Naive thymus-derived CD4-positive, alpha-beta T cell (primary cell): ENCODE data around the gene GPRASP1. TPM values are rescaled to one million over a fixed set of nuclear protein-coding genes. Genes with fewer than 3 reads are reported as not detected.

Experiments
- ATAC-seq: fragments of 150-1000 bp; cut with Tn5 transposase; 2 replicates; pipeline ENCODE4 v1.10.0; 2021; ENCODE audit warnings: mild to moderate bottlenecking, moderate library complexity
- CTCF ChIA-PET: fragments of 350-600 bp; sonication (Branson Sonifier 250); formaldehyde crosslinking; loops from one replicate; lab custom pipeline; 2021; ENCODE audit warnings: antibody characterized with exemption; lab: Charles Lee
- POLR2A ChIA-PET: fragments of 350-600 bp; sonication (Branson Sonifier 250); formaldehyde crosslinking; loops from one replicate; lab custom pipeline; 2021; ENCODE audit warnings: antibody characterized with exemption, inconsistent platforms; lab: Charles Lee
- DNase-seq, 9 donors: peaks; one replicate each; pipeline versions ENCODE4 v3.0.0 to v3.0.0-alpha.2; 2020 to 2022; ENCODE audit warnings: mixed read lengths in 1 of 9
- H3K27ac ChIP-seq: one replicate; pipeline ENCODE4 v1.7.0; 2013; ENCODE audit warnings: mild to moderate bottlenecking, low read depth, low read length, moderate library complexity
- H3K27me3 ChIP-seq, 2 donors: one replicate each; pipeline ENCODE4 v1.7.0; 2013; ENCODE audit warnings: low read length in 2 of 2, mild to moderate bottlenecking in 2 of 2, moderate library complexity in 2 of 2; ENCODE audit not compliant: control insufficient read depth in 2 of 2, insufficient read depth in 2 of 2
- H3K36me3 ChIP-seq, 3 experiments: 1 replicate in 2 of 3; 2 replicates in 1 of 3; pipeline ENCODE4 v1.7.0; 2013; ENCODE audit warnings: low read length in 3 of 3, mild to moderate bottlenecking in 3 of 3, moderate library complexity in 1 of 3; ENCODE audit not compliant: insufficient read depth in 3 of 3, control insufficient read depth in 2 of 3
- H3K4me1 ChIP-seq, 2 donors: one replicate each; pipeline ENCODE4 v1.7.0; 2013; ENCODE audit warnings: low read length in 2 of 2, mild to moderate bottlenecking in 2 of 2, moderate library complexity in 1 of 2; ENCODE audit not compliant: control insufficient read depth in 2 of 2, insufficient read depth in 2 of 2
- H3K4me3 ChIP-seq: 2 replicates; pipeline ENCODE4 v1.7.0; 2013; ENCODE audit warnings: mild to moderate bottlenecking, low read length
- H3K9me3 ChIP-seq, 3 experiments: 1 replicate in 2 of 3; 2 replicates in 1 of 3; pipeline ENCODE4 v1.7.0; 2013; ENCODE audit warnings: low read length in 3 of 3; ENCODE audit not compliant: control insufficient read depth in 2 of 3
- H3K27ac Mint-ChIP-seq, 9 donors: one replicate each; pipeline ENCODE4 v1.8.0; 2020 to 2022; ENCODE audit warnings: mixed read lengths in 9 of 9, mild to moderate bottlenecking in 8 of 9, moderate library complexity in 5 of 9, inconsistent platforms in 2 of 9
- H3K27me3 Mint-ChIP-seq, 5 donors: one replicate each; pipeline ENCODE4 v1.8.0; 2021 to 2022; ENCODE audit warnings: mixed read lengths in 5 of 5, mild to moderate bottlenecking in 1 of 5
- H3K36me3 Mint-ChIP-seq, 5 donors: one replicate each; pipeline ENCODE4 v1.8.0; 2020 to 2022; ENCODE audit warnings: mixed read lengths in 5 of 5, mild to moderate bottlenecking in 3 of 5, inconsistent platforms in 1 of 5
- H3K4me1 Mint-ChIP-seq, 7 donors: one replicate each; pipeline ENCODE4 v1.8.0; 2020 to 2022; ENCODE audit warnings: mixed read lengths in 7 of 7, mild to moderate bottlenecking in 3 of 7, inconsistent platforms in 1 of 7
- H3K4me3 Mint-ChIP-seq, 10 donors: one replicate each; pipeline ENCODE4 v1.8.0; 2020 to 2022; ENCODE audit warnings: mild to moderate bottlenecking in 10 of 10, mixed read lengths in 10 of 10, moderate library complexity in 6 of 10, inconsistent platforms in 2 of 10
- H3K9me3 Mint-ChIP-seq, 11 donors: one replicate each; pipeline ENCODE4 v1.8.0; 2020 to 2022; ENCODE audit warnings: mixed read lengths in 11 of 11, mild to moderate bottlenecking in 4 of 11, inconsistent platforms in 1 of 11, moderate library complexity in 1 of 11
- intact Hi-C, 2 donors: fragments of 100-400 bp; cut with micrococcal nuclease; formaldehyde crosslinking; loops; one replicate each; pipeline ENCODE4 v1.15.1; 2023
- polyA plus RNA-seq, 2 donors: library from polyadenylated mRNA; unstranded; fragments of 300-500 nt; fragmentation: Illumina TruSeq; gene quantifications; one replicate each; pipeline ENCODE4 v1.2.3, GENCODE V29; 2021
- total RNA-seq, 6 experiments: library from RNA in 5 of 6; stranded (reverse) in 5 of 6; gene quantifications; 1 replicate in 5 of 6; 2 replicates in 1 of 6; pipeline ENCODE4 v1.2.3 and lab custom pipeline; 2021 to 2026

Gene GPRASP1
- total and polyA plus RNA-seq, 7 experiments from 2014 or later = 0.77 to 76.7 (median 42.8) TPM

DNA sequence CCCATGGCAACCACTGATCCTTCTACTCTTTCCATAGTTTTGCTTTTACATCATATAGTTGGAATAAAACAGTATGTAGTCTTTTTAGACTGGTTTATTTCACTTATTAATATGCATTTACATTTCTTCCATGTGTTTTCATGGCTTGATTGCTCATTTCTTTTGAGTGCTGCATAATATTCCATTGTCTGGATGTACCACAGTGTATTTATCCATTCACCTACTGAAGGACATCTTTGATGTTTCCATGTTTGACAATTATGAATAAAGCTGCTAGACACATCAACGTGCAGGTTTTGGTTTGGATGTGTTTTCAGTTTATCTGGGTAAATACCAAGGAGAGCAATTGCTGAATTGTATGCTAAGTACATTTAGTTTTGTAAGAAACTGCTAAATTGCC, 13.7 kb upstream of the GPRASP1 start:
- H3K27ac Mint-ChIP-seq = no peak overlapping the region
- no peak overlapping the region for H3K27ac ChIP-seq
- H3K9me3 ChIP-seq = no peaks in the 10 kb centered on the region
- ATAC-seq (no peak), DNase-seq (no peak)
- CTCF ChIA-PET = no interaction called here
- no peaks in the 10 kb centered on the region for H3K27me3 ChIP-seq
- H3K9me3 Mint-ChIP-seq = peaks cover 0 to 18% (median 5%) of the 10 kb centered on the region in 11 donors
- no peaks in the 10 kb centered on the region for H3K36me3 ChIP-seq
- intact Hi-C loops = no loop called here
- peaks cover 0 to 2% (median 0%) of the 10 kb centered on the region in 7 donors for H3K4me1 Mint-ChIP-seq
- no peak overlapping the region for H3K4me3 ChIP-seq
- POLR2A ChIA-PET = no interaction called here
- H3K4me3 Mint-ChIP-seq = no peak overlapping the region
- H3K36me3 Mint-ChIP-seq = peaks cover 7 to 39% (median 14%) of the 10 kb centered on the region in 5 donors
- H3K4me1 ChIP-seq = no peaks in the 10 kb centered on the region
- H3K27me3 Mint-ChIP-seq = no peaks in the 10 kb centered on the region

DNA sequence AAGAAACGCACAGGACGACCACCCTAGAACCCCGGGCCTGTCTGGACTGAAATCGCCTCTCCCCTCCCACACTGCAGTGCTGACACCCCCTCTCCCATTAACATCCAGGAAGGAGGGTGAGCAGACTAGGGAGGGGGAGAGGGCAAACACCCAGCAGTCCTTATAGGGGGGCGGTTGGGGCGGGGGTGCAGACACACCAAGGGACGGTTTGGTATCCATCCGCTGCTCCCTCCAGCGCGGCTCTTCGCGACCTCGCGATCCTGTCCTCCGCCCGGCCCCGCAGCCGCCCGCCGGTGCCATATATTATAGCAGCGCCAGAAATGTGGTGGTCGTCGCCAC, 411 bp upstream of the GPRASP1 start:
- H3K4me1 ChIP-seq = peaks cover 4 to 5% of the 10 kb centered on the region in 2 donors
- intact Hi-C loops = loop anchor here (1.0 to 10.0 kb wide), 9 partner anchors 8 to 1726 kb away; partner anchors contain the start of genes ARMCX5 (in 2 of the 2), BEX5 (in 1 of the 2), GLA (in 1 of the 2) and GPRASP2 (in 1 of the 2)
- peak overlapping the region; percentile 83 for H3K4me3 ChIP-seq
- Mint-ChIP-seq H3K36me3 (peaks cover 1 to 20% (median 12%) of the 10 kb centered on the region in 5 donors), H3K4me3 (peak overlapping the region; percentile 87 to 100 (median 96)), H3K27me3 (peaks cover 0 to 9% (median 0%) of the 10 kb centered on the region in 5 donors), H3K9me3 (peaks cover 0 to 5% (median 0%) of the 10 kb centered on the region in 11 donors), H3K27ac (peak overlapping the region in 8 of 9 donors; percentile 86 to 99 (median 98)), H3K4me1 (peaks cover 8 to 39% (median 26%) of the 10 kb centered on the region in 7 donors)
- DNase-seq (no peak), ATAC-seq (peak; percentile 27)
- H3K9me3 ChIP-seq = no peaks in the 10 kb centered on the region
- peak overlapping the region; percentile 88 for H3K27ac ChIP-seq
- no peaks in the 10 kb centered on the region for H3K27me3 ChIP-seq
- ChIA-PET CTCF (no interaction called here), POLR2A (interaction anchor here (2.6 kb wide), 1 partner anchor 51 kb away, joined by 22 read pairs; the partner anchor contains the start of gene ARMCX5)
- peaks cover 0 to 18% (median 0%) of the 10 kb centered on the region in 3 experiments for H3K36me3 ChIP-seq

DNA sequence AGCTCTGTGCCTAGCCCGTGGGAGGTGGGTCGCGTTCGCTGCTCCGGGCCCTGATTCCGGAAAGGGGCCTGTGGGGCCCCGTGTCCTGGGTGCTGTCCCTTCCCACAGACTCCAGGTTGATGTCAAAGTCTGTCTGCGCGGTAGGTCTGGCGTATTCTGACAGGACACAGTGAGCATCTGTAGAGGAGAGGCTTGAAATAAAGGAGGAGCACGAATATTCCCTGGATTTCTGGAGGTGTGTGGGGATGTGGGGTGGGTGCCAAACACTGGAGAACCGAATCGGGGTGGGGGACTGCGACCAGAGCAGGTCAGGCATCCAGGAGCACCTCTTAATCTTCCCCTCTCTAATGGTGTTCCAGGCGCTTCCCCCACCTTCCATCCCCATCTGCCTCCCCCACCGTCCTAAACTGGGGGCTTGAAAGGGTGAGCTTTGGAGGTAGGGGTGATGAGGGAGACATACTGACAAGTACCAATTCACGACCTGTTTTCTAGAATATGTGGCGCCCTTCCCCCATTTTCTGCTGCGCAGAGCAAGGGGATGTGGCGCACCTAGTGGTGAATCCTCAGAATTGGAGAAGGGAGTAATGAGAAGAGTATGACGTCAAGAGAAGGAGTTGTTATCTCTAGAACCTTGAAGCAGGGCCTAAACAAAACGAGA, 877 bp downstream of the GPRASP1 start:
- POLR2A ChIA-PET = interaction anchor here (0.7 to 2.6 kb wide), 3 partner anchors 8 to 720 kb away, joined by 3 to 22 read pairs (median 3); partner anchors contain the start of genes ARMCX5 and ZMAT1
- Mint-ChIP-seq H3K27me3 (peaks cover 0 to 9% (median 0%) of the 10 kb centered on the region in 5 donors), H3K27ac (peak overlapping the region; percentile 69 to 99 (median 95)), H3K9me3 (peaks cover 0 to 5% (median 0%) of the 10 kb centered on the region in 11 donors), H3K4me1 (peaks cover 13 to 48% (median 35%) of the 10 kb centered on the region in 7 donors), H3K36me3 (peaks cover 1 to 23% (median 19%) of the 10 kb centered on the region in 5 donors), H3K4me3 (peak overlapping the region; percentile 83 to 100 (median 94))
- H3K36me3 ChIP-seq = peaks cover 0 to 18% (median 0%) of the 10 kb centered on the region in 3 experiments
- no peaks in the 10 kb centered on the region for H3K27me3 ChIP-seq
- intact Hi-C loops = loop anchor here in 1 of 2 donors (5.0 to 10.0 kb wide), 5 partner anchors 60 to 1727 kb away; partner anchors contain the start of genes GLA, GPRASP2, HNRNPH2 and TMSB15A
- CTCF ChIA-PET = interaction anchor here (0.6 kb wide), 1 partner anchor 47 kb away, joined by 4 read pairs; no protein-coding TSS in a partner anchor
- peak overlapping the region; percentile 88 for H3K27ac ChIP-seq
- peak overlapping the region; percentile 83 for H3K4me3 ChIP-seq
- ATAC-seq (peak; percentile 89), DNase-seq (peak in 8 of 9 donors; percentile 19 to 83 (median 78))
- no peaks in the 10 kb centered on the region for H3K9me3 ChIP-seq
- peaks cover 4 to 5% of the 10 kb centered on the region in 2 donors for H3K4me1 ChIP-seq

DNA sequence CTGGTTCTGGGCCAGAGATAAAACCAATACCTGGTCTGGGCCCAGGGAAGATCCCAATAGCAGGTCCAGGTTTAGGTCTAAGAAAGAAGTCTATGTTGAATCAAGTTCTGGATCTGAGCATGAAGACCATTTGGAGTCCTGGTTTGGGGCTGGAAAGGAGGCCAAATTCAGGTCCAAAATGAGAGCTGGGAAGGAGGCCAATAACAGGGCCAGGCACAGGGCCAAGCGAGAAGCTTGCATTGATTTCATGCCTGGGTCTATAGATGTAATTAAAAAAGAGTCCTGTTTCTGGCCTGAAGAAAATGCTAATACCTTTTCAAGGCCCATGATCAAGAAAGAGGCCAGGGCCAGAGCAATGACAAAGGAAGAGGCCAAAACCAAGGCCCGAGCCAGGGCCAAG, 3.4 kb downstream of the GPRASP1 start:
- DNase-seq = no peak
- Mint-ChIP-seq H3K27me3 (peaks cover 0 to 14% (median 0%) of the 10 kb centered on the region in 5 donors), H3K36me3 (peaks cover 1 to 23% (median 19%) of the 10 kb centered on the region in 5 donors), H3K4me1 (peaks cover 19 to 57% (median 49%) of the 10 kb centered on the region in 7 donors), H3K4me3 (no peak overlapping the region), H3K9me3 (peaks cover 0 to 5% (median 0%) of the 10 kb centered on the region in 11 donors), H3K27ac (peak overlapping the region in 4 of 9 donors; percentile 35 to 82 (median 61))
- Histone ChIP-seq H3K9me3 (no peaks in the 10 kb centered on the region), H3K4me3 (no peak overlapping the region), H3K4me1 (peaks cover 4 to 5% of the 10 kb centered on the region in 2 donors), H3K27ac (no peak overlapping the region), H3K27me3 (no peaks in the 10 kb centered on the region), H3K36me3 (peaks cover 0 to 18% (median 0%) of the 10 kb centered on the region in 3 experiments)
- POLR2A ChIA-PET = no interaction called here
- intact Hi-C loops = loop anchor here (5.0 to 10.0 kb wide), 6 partner anchors 58 to 1730 kb away; partner anchors contain the start of genes GLA (in 1 of the 2), GPRASP2 (in 1 of the 2), HNRNPH2 (in 1 of the 2) and TMSB15A (in 1 of the 2)
- CTCF ChIA-PET = no interaction called here
- ATAC-seq = no peak

DNA sequence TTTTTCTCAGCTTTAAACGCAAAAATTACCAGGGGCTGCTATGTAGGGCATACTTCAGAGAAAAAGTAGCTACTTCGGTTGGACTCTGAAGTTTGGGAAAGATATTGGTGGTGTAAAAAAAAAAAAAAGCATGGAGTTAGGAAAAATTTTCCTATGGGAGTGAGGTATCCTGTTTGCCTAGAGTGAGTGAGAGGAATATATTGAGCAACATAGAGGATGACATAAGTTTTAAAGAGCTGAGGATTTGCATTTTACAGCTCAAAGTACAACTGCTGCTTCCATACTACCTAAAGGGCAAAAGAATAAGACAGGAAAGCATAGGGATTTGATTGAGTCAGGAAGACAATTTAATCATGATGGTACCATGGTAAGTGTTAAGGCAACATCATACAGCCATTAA, 7.3 kb downstream of the GPRASP1 start:
- peak overlapping the region in 6 of 9 donors; percentile 16 to 88 (median 64) for H3K27ac Mint-ChIP-seq
- H3K27ac ChIP-seq = no peak overlapping the region
- peaks cover 0 to 26% (median 18%) of the 10 kb centered on the region in 5 donors for H3K36me3 Mint-ChIP-seq
- peaks cover 0 to 6% (median under 1%) of the 10 kb centered on the region in 11 donors for H3K9me3 Mint-ChIP-seq
- peaks cover 16 to 51% (median 44%) of the 10 kb centered on the region in 7 donors for H3K4me1 Mint-ChIP-seq
- ATAC-seq (no peak), DNase-seq (no peak)
- peak overlapping the region; percentile 2 to 92 (median 51) for H3K4me3 Mint-ChIP-seq
- no peaks in the 10 kb centered on the region for H3K27me3 ChIP-seq
- peaks cover 0 to 7% (median 0%) of the 10 kb centered on the region in 5 donors for H3K27me3 Mint-ChIP-seq
- H3K4me3 ChIP-seq = no peak overlapping the region
- ChIA-PET CTCF (interaction anchor here (0.6 kb wide), 1 partner anchor 1884 kb away, joined by 4 read pairs; no protein-coding TSS in a partner anchor), POLR2A (no interaction called here)
- no peaks in the 10 kb centered on the region for H3K4me1 ChIP-seq
- no peaks in the 10 kb centered on the region for H3K9me3 ChIP-seq
- peaks cover 0 to 9% (median 0%) of the 10 kb centered on the region in 3 experiments for H3K36me3 ChIP-seq
- intact Hi-C loops = loop anchor here (2.0 to 10.0 kb wide), 5 partner anchors 60 to 1734 kb away; partner anchors contain the start of genes GPRASP3 (in 2 of the 2), ARMCX5 (in 1 of the 2) and XKRX (in 1 of the 2)
